GM12878 (cell line): ENCODE results near the gene TIGD1.

ENCODE experiments used
- ESRRA ChIP-seq: IDR thresholded peaks from 2 replicates; pipeline ENCODE4 v1.6.1; 2012; ENCODE audit warnings: mild to moderate bottlenecking, low read length, improper control_type of control experiment
- POLR2AphosphoS5 ChIP-seq: IDR thresholded peaks from 2 replicates; pipeline ENCODE4 v1.6.1; 2011; ENCODE audit warnings: mild to moderate bottlenecking, low read length, inconsistent platforms
- RB1 ChIP-seq: fragments of 450-650 bp; formaldehyde crosslinking; IDR thresholded peaks from 2 replicates; pipeline ENCODE4 v1.6.1; 2017; ENCODE audit warnings: mild to moderate bottlenecking, borderline replicate concordance
- SMC3 ChIP-seq: IDR thresholded peaks from 2 replicates; pipeline ENCODE4 v1.6.1; 2011; ENCODE audit warnings: low read length, improper control_type of control experiment, borderline replicate concordance
- SP1 ChIP-seq: IDR thresholded peaks from one replicate; pipeline ENCODE4 v1.6.1; 2011; ENCODE audit warnings: low read depth, low read length
- ZBTB33 ChIP-seq: fragments of 450-650 bp; IDR thresholded peaks from 2 replicates; pipeline ENCODE4 v1.6.1; 2017; ENCODE audit warnings: mild to moderate bottlenecking

GRCh38 chr2:232526372-232526941 lies 23.9 kb downstream of the TIGD1 start:
- TF ChIP-seq SP1 (no peak), SMC3 (no peak), RB1 (no peak), ESRRA (no peak), ZBTB33 (no peak), POLR2AphosphoS5 (no peak)
